UCSD-AML1 (cell line): Measurements from ENCODE around the gene AGBL4.
"Not testable (repeated sequence)": the region's sequence is repeated elsewhere in the genome, so short reads cannot be mapped to it uniquely, and the experiment has no call there.

Source experiments
- DNase-seq: peaks from one replicate; lab custom pipeline; 2025; ENCODE audit not compliant: unreplicated experiment; lab: John Stamatoyannopoulos, UW

AGBL4 gene

DNA sequence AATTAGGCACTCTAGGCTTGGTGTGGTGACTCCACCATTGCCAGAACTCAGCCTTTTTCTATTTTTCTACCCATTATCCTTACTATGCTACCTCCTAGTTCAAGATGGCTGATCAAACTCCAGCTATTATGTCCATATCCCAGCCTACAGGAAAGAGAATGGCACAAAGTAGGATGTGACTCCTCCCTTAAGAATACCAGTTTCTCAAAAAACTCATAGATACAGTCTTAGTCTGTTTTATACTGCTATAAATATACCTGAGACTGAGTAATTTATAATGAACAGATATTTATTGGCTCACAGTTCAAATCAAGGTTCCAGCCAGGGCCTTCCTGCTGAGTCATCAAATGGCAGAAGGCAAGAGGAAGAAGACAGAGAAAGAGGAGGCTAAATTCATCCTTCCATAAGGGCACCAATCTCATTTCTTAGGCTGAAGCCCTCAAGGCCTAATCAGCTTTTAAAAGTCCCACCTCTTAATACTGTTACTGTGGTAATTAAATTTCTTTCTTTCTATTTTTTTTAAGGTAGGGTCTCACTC lies 704.3 kb downstream of the AGBL4 start:
- no peak for DNase-seq

DNA sequence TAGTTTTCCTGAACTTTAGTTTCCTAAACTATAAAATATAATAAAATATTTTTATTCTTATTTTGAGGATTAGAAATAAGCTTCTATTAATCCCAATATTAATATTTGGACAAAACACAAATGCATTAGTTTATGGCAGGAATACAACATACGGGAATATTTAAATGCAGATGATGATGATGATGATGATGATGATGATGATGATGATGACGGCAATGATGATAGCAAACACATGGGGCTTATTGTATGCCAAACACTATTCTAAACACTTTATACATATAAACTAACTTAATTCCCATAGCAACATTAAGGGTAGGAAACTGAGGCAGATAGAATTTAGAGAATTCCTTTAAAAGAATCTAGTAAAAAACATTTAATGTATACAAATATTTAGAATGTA lies 705.5 kb downstream of the AGBL4 start:
- no peak for DNase-seq

DNA sequence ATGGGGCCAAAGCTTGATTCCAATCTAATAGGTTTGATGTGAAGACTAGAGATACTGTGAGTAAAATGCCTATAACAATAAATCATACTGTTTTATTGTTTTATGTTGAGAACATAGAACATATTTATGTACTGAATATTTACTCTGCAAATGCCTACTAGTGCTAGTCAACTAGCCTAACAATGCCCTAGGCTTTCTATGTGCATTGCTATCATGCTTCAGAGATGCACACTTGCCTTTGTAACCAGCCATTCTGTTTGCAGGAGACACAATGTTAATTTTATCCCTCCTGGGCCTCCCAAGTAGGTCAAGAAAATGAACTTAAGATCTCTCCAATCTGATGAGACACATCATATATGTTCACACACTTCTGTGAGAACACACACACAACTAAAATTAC lies 716.3 kb downstream of the AGBL4 start:
- no peak for DNase-seq

DNA sequence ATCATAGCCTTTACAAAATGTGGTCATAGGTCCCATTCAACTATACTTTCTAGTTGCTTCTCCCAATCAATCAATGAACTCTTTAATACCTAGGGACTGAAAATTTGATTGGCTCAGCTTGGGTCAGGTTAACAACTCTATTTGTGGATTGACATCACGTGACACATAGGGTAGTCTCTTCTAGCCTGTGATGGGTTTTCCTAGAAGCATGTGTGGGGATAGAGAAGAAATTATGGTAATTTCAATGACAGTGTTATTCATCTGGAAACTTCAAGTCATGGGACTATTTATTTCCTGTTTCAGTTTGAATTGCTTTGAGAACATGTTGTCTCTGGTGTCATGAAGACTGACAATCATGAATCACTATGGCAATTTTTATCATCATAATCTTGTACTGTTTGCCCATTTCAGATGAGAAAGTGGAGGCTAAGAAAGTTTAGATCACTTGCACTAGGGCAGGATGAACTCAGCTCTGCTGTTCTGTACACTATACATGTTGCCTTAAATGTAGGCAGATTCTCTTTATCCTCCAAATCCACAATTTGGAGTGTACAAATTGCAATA lies 717.2 kb downstream of the AGBL4 start:
- DNase-seq: no peak

DNA sequence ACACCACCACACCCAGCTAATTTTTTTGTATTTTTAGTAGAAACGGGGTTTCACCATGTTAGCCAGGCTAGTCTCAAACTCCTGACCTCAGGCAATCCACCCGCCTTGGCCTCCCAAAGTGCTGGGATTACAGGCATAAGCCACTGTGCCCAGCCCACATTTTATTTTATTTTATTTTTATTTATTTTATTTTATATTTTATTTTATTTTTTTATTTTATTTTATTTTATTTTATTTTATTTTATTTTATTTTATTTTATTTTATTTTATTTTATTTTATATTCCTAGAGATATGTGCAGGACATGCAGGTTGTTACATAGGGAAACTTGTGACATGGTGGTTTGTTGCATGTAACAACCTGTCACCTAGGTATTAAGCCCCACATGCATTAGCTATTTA lies 721.4 kb downstream of the AGBL4 start:
- DNase-seq: not testable (repeated sequence)

DNA sequence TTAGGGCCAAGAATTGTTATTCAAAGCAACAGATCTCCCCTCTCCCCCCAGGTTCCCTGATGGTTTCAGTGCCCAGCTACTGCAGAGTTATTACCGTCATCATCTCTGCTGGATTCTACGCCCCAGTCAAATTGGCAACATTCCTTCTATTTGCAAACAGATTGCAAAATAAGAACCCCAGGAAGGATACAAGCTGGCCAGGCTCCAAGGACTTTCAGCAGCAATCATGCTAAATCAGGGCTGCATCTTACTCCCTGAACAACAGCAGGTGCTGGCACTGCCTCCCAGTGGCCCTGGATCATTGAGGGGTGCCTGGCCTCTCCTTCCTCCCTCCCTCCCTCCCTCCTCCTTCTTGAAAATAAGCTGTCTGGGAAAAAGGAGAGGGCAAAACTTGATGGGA lies 725.5 kb downstream of the AGBL4 start:
- no peak for DNase-seq

DNA sequence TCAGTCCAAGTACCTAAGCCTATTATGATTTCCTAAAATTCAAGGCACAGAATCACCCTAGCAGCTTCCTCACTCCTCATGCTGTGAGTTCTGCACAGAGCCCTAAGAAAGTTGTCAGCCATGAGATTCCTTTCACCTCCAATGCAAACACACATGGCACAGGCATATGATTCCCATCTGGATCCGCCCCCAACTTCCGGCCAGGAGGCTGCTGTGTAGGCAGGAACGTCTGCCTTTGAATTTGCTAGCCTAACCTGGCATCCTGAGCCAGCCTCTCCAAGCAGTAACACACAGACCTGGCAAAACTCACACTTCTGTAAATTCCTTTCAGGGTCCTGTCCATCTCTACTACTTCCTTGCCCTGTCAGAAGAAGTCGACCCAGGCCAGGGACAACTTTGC lies 726.0 kb downstream of the AGBL4 start:
- DNase-seq: no peak

DNA sequence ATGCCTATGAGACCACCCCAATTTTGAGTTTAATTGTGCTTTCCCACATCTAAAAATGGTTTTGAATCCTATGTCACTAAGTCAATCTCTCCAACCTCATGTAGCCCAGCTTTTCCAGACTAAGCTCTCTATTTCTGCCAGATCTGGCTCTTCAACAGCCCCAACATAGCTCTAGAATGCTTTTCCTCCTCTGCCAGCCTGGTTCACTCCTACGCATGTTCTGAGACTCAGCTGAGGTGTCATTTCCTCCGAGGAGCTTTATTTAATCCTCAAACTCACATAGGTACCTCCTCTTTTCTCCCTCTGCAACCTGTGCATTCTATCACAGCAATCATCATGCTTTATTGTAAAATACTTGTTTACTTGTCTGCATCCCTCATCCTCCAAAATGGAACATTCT lies 729.2 kb downstream of the AGBL4 start:
- no peak for DNase-seq

DNA sequence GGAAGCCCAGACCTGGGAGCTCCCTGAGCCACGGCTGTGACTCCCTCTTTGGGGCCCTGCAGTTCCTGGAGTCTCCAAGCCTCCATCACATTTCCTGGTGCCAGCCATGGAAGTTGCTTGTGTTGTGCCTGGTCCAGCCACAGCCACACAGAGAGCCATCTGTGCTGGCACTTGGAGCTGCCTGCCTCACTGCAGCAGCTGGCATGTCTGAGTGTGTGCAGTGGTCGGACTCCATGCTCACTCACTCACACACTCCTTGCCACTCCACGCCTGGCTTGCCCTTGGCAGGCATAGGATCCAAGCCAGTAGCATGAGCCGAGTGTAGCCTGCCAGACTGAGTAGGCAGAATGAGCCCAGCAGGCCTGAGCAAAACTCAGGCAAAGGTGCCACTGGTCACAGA lies 730.7 kb downstream of the AGBL4 start:
- no peak for DNase-seq

DNA sequence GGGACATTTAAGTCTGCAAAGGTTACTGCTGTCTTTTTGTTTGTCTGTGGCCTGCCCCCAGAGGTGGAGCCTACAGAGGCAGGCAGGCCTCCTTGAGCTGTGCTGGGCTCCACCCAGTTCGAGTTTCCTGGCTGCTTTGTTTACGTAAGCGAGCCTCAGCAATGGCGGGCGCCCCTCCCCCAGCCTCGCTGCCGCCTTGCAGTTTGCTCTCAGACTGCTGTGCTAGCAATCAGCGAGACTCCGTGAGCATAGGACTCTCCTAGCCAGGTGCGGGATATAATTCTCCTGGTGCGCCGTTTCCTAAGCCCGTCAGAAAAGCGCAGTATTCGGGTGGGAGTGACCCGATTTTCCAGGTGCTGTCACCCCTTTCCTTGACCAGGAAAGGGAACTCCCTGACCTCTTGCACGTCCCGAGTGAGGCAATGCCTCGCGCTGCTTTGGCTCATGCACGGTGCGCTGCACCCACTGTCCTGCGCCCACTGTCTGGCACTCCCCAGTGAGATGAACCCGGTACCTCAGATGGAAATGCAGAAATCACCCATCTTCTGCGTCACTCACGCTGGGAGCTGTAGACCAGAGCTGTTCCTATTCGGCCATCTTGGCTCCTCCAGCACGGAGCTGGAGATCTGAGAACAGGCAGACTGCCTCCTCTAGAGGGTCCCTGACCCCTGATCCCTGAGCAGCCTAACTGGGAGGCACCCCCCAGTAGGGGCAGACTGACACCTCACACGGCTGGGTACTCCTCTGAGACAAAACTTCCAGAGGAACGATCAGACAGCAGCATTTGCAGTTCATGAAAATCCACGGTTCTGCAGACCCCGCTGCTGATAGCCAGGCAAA lies 766.3 kb downstream of the AGBL4 start:
- DNase-seq: not testable (repeated sequence)

DNA sequence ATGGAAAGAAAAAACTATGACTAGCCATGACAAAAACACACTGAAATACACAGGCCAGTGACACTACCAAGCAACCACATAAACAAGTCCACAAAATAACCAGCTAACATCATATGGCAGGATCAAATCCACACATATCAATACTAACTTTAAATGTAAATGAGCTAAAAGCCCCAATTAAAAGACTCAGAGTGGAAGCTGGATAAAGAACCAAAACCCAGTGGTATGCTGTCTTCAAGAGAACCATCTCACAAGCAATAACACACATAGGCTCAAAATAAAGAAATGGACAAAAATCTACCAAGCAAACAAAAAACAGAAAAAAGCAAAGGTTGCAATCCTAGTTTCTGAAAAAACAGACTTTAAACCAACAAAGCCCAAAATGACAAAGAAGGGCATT lies 770.8 kb downstream of the AGBL4 start:
- no peak for DNase-seq

DNA sequence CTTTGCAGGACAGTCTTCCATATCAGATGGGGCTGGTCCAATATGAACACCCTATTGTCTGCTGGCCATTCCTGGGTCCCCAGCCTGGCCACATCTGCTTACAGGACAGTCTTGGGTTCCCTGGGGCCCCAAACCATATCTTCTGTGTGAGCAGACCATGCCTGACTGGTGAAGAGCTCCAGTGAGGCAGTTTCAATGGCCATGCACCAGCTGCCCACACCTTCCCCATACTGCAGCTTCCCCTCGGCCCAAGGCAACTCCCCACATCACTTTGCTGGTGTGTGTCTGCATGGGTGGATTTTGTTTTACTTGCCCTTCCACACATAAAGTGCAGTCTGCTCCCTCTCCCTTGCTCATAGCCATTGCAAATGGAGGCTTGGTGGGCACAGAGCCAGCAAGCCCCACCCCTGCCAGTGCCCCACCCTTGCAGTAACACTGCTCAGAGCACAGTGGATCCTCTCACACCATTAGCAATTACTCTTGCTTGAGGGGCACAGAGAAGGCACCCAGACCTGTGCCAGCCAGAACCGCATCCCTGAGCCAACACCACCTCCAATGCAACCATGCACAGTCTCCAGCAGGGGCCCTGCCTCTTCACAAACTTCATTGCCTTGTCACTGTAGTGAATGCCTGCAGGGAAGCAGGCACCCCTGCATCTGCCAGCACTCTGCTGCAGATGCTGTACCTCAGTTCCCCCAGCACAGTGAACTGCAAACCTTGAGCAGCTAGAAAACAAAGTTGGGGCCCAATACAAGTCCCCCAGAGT lies 772.6 kb downstream of the AGBL4 start:
- DNase-seq: no peak

DNA sequence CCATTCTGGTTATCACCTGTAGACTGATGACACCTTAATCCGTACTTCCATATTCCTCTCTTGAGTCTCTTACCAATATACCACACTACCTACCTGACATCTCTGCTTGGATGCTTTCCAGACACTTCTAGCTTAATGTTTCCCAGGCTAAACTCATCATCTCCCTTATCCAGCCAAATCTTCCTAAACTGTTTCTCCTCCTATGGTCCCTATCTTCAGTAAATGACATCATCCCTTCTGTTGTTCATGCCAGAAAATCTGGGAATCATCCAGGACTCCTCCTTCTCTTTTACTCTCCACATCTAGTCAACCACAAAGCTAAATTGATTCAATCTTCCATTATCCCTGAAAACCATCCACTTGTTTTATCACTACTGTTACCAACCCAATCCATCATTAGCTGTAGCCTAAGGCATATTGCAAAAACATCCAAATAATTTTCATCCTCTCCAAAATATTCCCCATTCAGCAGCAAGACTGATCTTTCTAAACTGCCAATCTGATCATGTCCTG lies 783.0 kb downstream of the AGBL4 start:
- no peak for DNase-seq

DNA sequence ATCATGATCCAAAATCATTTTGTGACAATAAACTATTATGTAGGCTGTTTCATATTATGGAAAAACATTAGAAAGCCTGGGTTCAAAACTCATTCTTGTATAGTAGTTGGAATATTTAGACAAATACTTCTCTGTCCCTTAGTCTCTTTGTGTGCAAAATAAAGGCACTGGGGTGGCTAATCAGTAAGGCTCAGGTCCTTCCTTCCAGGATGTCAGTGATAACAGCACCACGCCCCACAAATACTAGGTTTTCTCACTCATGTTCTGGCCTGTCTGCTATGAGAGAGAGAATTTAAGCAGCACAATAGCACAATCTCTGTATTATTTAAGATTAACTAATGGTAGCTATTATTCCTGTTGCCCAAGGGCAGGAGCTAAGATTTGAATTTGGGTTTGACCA lies 788.8 kb downstream of the AGBL4 start:
- no peak for DNase-seq

DNA sequence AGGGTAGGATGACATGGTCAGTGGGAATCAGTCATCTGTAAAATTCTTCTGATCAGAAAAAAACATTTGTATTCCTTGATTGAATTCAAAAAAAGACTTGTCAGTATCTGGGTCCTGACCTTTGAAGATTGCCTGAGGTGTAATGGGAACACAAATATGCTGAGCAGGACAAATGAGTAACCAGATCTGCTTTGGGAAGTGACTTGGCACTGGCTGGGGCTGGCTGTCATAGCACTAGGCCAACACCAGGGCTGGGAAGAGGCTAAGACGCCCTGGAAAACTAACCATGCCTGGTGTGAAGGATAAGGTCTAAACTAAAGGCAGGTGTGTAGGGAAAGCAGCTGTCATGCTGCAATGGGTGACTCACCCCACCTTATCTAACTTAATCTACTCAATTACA lies 794.2 kb downstream of the AGBL4 start:
- DNase-seq: no peak

DNA sequence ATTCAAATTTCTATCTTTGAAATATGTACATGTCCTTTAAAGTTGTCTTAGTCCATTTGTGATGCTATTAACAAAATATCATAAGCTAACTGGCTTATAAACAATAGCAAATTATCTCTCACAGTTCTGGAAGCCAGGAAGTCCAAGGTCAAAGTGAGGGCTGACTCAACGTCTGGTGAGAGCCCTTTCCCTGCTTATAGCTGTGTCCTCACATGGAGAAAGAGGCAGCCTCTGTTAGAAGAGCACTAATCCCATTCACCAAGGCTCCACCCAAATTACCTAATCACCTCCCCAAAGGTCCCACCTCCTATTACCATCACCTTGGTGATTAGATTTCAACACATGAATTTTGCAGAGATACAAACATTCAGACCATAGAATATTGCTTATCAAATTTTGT lies 797.0 kb downstream of the AGBL4 start:
- DNase-seq: no peak

DNA sequence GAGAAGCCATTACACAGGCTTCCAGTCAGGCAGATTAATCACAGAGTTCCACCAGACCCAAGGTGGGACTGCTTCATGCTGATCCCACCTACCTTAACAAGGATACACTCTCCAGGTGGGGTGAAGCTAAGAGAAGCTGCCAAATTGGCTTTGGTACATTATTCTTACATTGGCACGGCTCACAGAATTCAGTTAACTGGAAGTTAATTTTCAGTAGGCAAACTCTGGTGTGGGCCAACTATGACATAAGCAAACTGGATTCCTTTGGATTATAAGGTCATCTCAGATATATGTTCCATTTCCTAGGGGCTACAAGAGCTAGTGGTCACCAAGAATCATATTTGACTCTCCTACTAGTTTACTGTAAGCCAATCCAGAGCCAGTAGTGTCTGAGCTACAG lies 798.3 kb downstream of the AGBL4 start:
- no peak for DNase-seq

DNA sequence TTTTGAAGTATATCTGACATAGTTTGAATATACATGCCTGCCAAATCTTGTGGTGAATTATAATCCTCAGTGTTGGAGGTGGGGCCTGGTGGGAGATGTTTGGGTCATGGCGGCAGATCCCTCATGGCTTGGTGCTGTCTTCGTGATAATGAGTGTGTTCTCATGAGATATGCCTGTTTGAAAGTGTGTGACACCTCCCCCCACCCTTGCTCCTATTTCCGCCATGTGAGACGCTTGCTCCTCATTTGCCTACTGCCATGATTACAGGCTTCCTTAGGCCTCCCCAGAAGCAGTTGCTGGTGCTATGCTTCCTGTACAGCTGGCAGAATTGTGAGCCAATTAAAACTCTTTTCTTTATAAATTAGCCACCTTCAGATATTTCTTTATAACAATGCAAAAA lies 810.5 kb downstream of the AGBL4 start:
- no peak for DNase-seq

DNA sequence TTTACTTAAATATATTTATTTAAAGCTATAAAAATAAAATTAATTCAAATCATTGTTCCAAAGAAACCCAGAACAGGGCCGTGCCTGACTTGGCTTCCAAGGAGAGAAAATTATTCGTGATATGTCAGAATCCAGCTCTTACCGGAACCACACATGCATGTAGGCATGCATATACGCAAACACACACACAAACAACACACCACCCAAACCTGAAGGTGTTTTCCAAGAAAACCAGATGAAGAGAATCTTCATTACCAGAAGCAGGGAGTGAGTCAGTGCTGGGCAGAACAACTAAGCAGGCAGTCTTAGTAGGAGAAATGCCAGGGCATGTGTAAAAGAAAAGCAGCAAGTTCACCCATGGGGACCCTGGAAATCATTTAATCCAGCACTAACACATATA lies 815.0 kb downstream of the AGBL4 start:
- no peak for DNase-seq

DNA sequence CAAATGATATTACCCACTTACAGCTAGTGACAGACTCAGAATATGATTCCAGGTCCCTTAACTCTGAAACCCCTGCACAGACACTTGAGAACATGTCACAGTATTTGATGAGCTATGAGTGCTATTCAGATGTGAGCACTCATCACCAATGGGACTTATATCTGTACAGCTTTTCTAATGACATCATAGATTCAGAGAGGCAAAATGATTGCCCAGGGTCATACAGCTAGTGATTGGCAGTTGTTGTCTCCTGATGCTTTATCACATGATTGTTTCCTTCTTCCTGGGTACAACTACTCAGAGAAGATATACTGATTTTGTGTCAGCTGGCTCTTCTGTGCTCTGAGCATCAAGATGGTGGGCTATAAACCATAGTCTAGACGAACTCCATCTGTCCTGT lies 819.0 kb downstream of the AGBL4 start:
- no peak for DNase-seq

DNA sequence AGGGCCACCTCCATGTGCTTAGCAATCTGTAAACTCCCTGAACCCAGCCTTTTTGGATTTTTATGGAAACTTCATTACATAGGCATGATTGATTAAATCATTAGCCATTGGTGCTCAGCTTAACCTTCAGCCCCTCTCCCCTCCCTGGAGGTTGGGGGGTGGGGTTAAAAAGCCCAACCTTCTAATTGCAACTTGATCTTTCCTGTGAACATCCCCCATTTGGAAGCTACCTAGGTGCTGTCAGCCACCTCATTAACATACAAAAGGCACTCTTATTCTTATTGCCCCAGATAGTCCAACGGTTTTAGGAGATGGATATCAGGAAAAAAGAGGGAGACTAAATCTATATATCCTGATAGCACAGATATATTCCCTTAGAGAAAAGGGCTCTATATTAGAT lies 823.0 kb downstream of the AGBL4 start:
- DNase-seq: no peak

DNA sequence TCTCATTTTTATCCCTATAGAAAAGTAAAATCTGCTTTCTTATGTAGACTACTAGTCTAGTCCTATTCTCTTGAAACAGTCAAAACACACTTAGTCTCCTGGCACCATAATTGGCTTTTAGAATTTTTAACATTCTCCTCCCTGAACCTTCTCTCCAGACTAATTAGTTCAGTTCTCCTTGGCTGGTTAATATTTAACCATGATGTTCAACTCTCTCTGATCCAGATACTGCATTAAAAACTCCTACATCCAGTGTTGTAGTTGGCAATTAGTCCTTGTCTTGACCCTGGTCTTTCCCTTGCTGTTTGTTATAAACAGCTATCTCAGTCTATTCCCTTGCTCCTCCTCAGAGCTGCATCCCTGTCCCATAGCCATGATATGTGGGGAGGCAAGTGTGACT lies 824.2 kb downstream of the AGBL4 start:
- DNase-seq: no peak
